SJSA1 (cell line): ENCODE results near the gene CUL1. TPM values are rescaled to one million over a fixed set of nuclear protein-coding genes. Genes with fewer than 3 reads are reported as not detected.

Experiments
- DNase-seq, 2 experiments: peaks; one replicate each; pipeline ENCODE4 v3.0.0-alpha.2; 2015 to 2020; ENCODE audit warnings: low spot score in 2 of 2, low read depth in 1 of 2
- H3K27ac ChIP-seq: fragments of 250-450 bp; sonication (Bioruptor Pico); 2 replicates; pipeline ENCODE4 v1.5.1; 2020; ENCODE audit warnings: mild to moderate bottlenecking, moderate library complexity
- H3K27me3 ChIP-seq: fragments of 250-450 bp; sonication (Bioruptor Pico); replicated peaks from 2 replicates; pipeline ENCODE4 v1.5.1; 2020; ENCODE audit warnings: mild to moderate bottlenecking, moderate library complexity
- H3K36me3 ChIP-seq: fragments of 250-450 bp; sonication (Bioruptor Pico); 2 replicates; pipeline ENCODE4 v1.5.1; 2020; ENCODE audit warnings: mild to moderate bottlenecking
- H3K4me1 ChIP-seq: fragments of 250-450 bp; sonication (Bioruptor Pico); replicated peaks from 2 replicates; pipeline ENCODE4 v1.6.1; 2021; ENCODE audit warnings: mild to moderate bottlenecking
- H3K4me3 ChIP-seq: fragments of 250-450 bp; sonication (Bioruptor Pico); 2 replicates; pipeline ENCODE4 v1.5.1; 2020; ENCODE audit warnings: mild to moderate bottlenecking
- H3K9me3 ChIP-seq: fragments of 250-450 bp; sonication (Bioruptor Pico); replicated peaks from 2 replicates; pipeline ENCODE4 v1.5.1; 2020; ENCODE audit warnings: mild to moderate bottlenecking
- total RNA-seq: library from RNA; depleted of rRNA; stranded (reverse); fragments of >200 nt; shearing (Covaris generic); gene quantifications from 2 replicates; pipeline ENCODE4 v1.2.3, GENCODE V29; 2014

CUL1 gene
- total RNA-seq, 1 experiment from 2014 or later = 59.9 TPM

GRCh38 chr7:148717266-148717793 is 18.6 kb downstream of the CUL1 start:
- H3K36me3 ChIP-seq = peaks cover 4% of the 10 kb centered on the region; the same call in 1 of the 2 replicates
- no peak overlapping the region for H3K4me3 ChIP-seq
- H3K4me1 ChIP-seq = no peaks in the 10 kb centered on the region
- no peak for DNase-seq
- H3K9me3 ChIP-seq = no peaks in the 10 kb centered on the region
- no peaks in the 10 kb centered on the region for H3K27me3 ChIP-seq
- no peak overlapping the region for H3K27ac ChIP-seq

DNA sequence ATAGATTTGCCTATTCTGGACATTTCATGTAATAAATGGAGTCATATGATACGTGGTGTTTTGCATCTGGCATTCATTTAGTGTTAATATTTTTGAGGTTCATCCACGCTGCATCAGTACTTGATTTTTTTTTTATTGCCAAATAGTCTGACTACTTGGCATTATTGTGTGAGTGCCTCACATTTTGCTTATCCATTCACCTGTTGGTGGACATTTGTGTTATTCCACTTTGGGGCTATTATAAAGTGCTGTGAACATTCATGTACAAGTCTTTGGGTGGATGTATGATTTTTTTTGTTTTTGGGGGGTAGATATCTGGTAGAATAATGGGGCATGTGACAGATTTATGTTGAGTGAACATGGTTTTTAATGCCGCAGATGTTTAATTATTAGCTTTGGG is 19.7 kb downstream of the CUL1 start:
- Histone ChIP-seq H3K4me1 (no peaks in the 10 kb centered on the region), H3K9me3 (no peaks in the 10 kb centered on the region), H3K27me3 (no peaks in the 10 kb centered on the region), H3K4me3 (no peak overlapping the region), H3K27ac (no peak overlapping the region), H3K36me3 (peaks cover 4% of the 10 kb centered on the region; the same call in 1 of the 2 replicates)
- DNase-seq = no peak

GRCh38 chr7:148719753-148720152 is 21.1 kb downstream of the CUL1 start:
- Histone ChIP-seq H3K36me3 (peaks cover 4% of the 10 kb centered on the region; the same call in 1 of the 2 replicates), H3K27me3 (no peaks in the 10 kb centered on the region), H3K9me3 (no peaks in the 10 kb centered on the region), H3K27ac (no peak overlapping the region), H3K4me1 (no peaks in the 10 kb centered on the region), H3K4me3 (no peak overlapping the region)
- DNase-seq = no peak

- Histone ChIP-seq H3K27me3 (no peaks in the 10 kb centered on the region), H3K4me1 (no peaks in the 10 kb centered on the region), H3K27ac (no peak overlapping the region), H3K36me3 (peaks cover 4% of the 10 kb centered on the region; the same call in 1 of the 2 replicates), H3K4me3 (no peak overlapping the region), H3K9me3 (no peaks in the 10 kb centered on the region)
- DNase-seq = no peak
Observed at GRCh38 chr7:148720472-148720871, 21.8 kb downstream of the CUL1 start.

- no peaks in the 10 kb centered on the region for H3K36me3 ChIP-seq
- H3K4me3 ChIP-seq = no peak overlapping the region
- DNase-seq = no peak
- H3K27me3 ChIP-seq = no peaks in the 10 kb centered on the region
- H3K9me3 ChIP-seq = no peaks in the 10 kb centered on the region
- H3K27ac ChIP-seq = no peak overlapping the region
- no peaks in the 10 kb centered on the region for H3K4me1 ChIP-seq
Observed at GRCh38 chr7:148721390-148721789, 22.7 kb downstream of the CUL1 start.

- Histone ChIP-seq H3K9me3 (no peaks in the 10 kb centered on the region), H3K4me3 (no peak overlapping the region), H3K4me1 (no peaks in the 10 kb centered on the region), H3K27ac (no peak overlapping the region), H3K36me3 (no peaks in the 10 kb centered on the region), H3K27me3 (no peaks in the 10 kb centered on the region)
- no peak for DNase-seq
Observed at GRCh38 chr7:148722340-148723165, 23.9 kb downstream of the CUL1 start.

DNA sequence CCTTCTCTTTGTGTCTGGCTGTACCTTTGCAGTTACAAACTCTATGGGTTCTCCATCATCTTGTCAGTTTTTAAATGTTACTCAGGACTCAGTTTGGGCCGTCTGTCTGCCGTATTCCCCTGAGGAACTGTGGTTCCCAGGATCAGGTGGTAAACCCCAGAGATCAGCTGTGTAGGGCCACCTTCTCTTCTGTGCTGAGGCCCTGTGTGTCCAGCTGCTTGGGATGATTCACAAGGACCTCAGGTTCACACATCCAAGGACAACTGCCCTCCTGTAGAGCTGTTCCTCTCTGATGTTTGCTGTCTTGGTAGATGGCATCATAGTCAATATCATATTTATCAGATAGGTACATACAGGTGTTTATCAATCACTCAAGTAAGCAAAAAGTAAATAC is 24.5 kb downstream of the CUL1 start:
- Histone ChIP-seq H3K9me3 (no peaks in the 10 kb centered on the region), H3K4me1 (no peaks in the 10 kb centered on the region), H3K36me3 (no peaks in the 10 kb centered on the region), H3K4me3 (no peak overlapping the region), H3K27me3 (no peaks in the 10 kb centered on the region), H3K27ac (no peak overlapping the region)
- DNase-seq = no peak

DNA sequence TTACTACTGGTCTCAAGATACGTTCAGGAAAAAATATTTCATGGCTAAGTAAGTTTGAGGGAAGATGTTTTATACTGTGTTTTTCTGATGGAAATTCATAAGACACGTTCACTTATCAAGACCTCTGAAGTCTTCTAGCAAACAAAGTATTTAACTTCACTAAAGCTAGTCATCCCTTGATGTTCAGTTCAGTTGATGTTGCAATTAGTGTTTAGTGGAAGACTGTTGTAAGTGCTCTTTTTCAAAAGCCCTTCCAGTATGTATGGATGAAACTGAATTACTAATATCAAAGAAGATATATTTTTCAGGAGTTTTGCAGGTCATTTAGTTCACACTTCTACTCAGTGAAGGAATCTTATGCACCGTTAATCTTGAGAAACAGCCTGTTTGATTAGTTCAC is 25.1 kb downstream of the CUL1 start:
- Histone ChIP-seq H3K9me3 (no peaks in the 10 kb centered on the region), H3K27ac (no peak overlapping the region), H3K27me3 (no peaks in the 10 kb centered on the region), H3K4me3 (no peak overlapping the region), H3K4me1 (no peaks in the 10 kb centered on the region), H3K36me3 (no peaks in the 10 kb centered on the region)
- no peak for DNase-seq

GRCh38 chr7:148726385-148726784 is 27.7 kb downstream of the CUL1 start:
- Histone ChIP-seq H3K27me3 (no peaks in the 10 kb centered on the region), H3K4me1 (peaks cover 15% of the 10 kb centered on the region), H3K36me3 (peaks cover 6% of the 10 kb centered on the region; the same call in 1 of the 2 replicates), H3K4me3 (no peak overlapping the region), H3K27ac (no peak overlapping the region), H3K9me3 (no peaks in the 10 kb centered on the region)
- no peak for DNase-seq

GRCh38 chr7:148727501-148728278 is 29.0 kb downstream of the CUL1 start:
- H3K9me3 ChIP-seq = no peaks in the 10 kb centered on the region
- H3K36me3 ChIP-seq = peaks cover 18% of the 10 kb centered on the region
- no peak for DNase-seq
- H3K27ac ChIP-seq = no peak overlapping the region
- H3K4me1 ChIP-seq = peaks cover 15% of the 10 kb centered on the region
- no peaks in the 10 kb centered on the region for H3K27me3 ChIP-seq
- no peak overlapping the region for H3K4me3 ChIP-seq

DNA sequence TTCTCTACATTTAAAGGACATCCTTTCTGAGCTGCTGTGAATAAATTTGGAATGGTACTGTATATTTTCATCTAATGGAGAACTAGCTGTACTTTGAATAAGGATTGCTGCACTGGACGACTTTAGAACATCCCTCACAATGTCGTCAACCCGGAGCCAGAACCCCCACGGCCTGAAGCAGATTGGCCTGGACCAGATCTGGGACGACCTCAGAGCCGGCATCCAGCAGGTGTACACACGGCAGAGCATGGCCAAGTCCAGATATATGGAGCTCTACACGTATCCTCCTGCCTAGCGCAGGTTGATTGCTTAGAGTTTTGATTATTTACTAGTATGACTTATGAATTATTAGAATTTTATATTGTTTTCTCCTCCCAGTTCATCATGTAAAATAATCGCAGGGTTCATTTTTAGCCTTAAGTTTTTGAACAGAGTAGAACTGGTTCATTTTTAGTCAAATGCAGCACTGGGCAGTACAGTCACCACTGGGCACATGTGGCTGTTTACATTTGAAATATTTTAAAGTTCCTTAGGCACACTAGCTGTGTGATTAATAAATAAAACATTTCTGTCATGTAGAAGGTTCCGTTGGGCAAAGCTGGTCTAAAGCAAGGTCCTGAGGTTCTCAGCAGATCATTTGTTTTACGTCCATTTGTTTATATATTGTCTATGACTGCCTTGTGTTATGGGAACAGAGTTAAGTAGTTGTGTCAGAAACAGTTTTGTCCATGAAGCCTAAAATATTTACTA is 31.5 kb downstream of the CUL1 start:
- no peaks in the 10 kb centered on the region for H3K9me3 ChIP-seq
- peak in 1 of 2 experiments; percentile 52 for DNase-seq
- peaks cover 15% of the 10 kb centered on the region for H3K4me1 ChIP-seq
- H3K27me3 ChIP-seq = no peaks in the 10 kb centered on the region
- H3K4me3 ChIP-seq = no peak overlapping the region
- H3K27ac ChIP-seq = 0 out of 2 replicates have a peak overlapping the region, but pooled peaks have one; percentile 17
- peaks cover 32% of the 10 kb centered on the region for H3K36me3 ChIP-seq

GRCh38 chr7:148732862-148733261 is 34.2 kb downstream of the CUL1 start:
- Histone ChIP-seq H3K4me3 (no peak overlapping the region), H3K4me1 (peaks cover 15% of the 10 kb centered on the region), H3K36me3 (peaks cover 48% of the 10 kb centered on the region), H3K9me3 (no peaks in the 10 kb centered on the region), H3K27ac (no peak overlapping the region), H3K27me3 (no peaks in the 10 kb centered on the region)
- DNase-seq = no peak

- Histone ChIP-seq H3K27me3 (no peaks in the 10 kb centered on the region), H3K9me3 (no peaks in the 10 kb centered on the region), H3K36me3 (peaks cover 55% of the 10 kb centered on the region), H3K4me1 (peaks cover 15% of the 10 kb centered on the region), H3K27ac (no peak overlapping the region), H3K4me3 (no peak overlapping the region)
- no peak for DNase-seq
Observed at GRCh38 chr7:148733496-148733895, 34.8 kb downstream of the CUL1 start.
